Activated CD4-positive, alpha-beta T cell treated with anti-CD3 and anti-CD28 coated beads, Interleukin-2, amount 50 U/mL, for 24 hours (primary cell): ENCODE results near the gene SORCS3.

ENCODE experiments used
- DNase-seq, 2 donors: peaks; one replicate each; pipeline ENCODE4 v3.0.0-alpha.2; 2020; ENCODE audit warnings: low read depth in 1 of 2, low spot score in 1 of 2

The SORCS3 gene

GRCh38 chr10:105161149-105161548, 520.1 kb downstream of the SORCS3 start:
- no peak for DNase-seq

- no peak for DNase-seq
Observed at GRCh38 chr10:105161767-105162166, 520.7 kb downstream of the SORCS3 start.

- no peak for DNase-seq
Observed at GRCh38 chr10:105170521-105170920, 529.4 kb downstream of the SORCS3 start.

GRCh38 chr10:105171945-105172344, 530.9 kb downstream of the SORCS3 start:
- DNase-seq: no peak

- DNase-seq: no peak
Observed at GRCh38 chr10:105181626-105182025, 540.5 kb downstream of the SORCS3 start.

- no peak for DNase-seq
Observed at GRCh38 chr10:105183536-105183935, 542.4 kb downstream of the SORCS3 start.

- DNase-seq: no peak
Observed at GRCh38 chr10:105185161-105185560, 544.1 kb downstream of the SORCS3 start.

- no peak for DNase-seq
Observed at GRCh38 chr10:105187243-105187642, 546.2 kb downstream of the SORCS3 start.

GRCh38 chr10:105188737-105189462, 547.8 kb downstream of the SORCS3 start:
- no peak for DNase-seq

- no peak for DNase-seq
Observed at GRCh38 chr10:105189463-105189800, 548.3 kb downstream of the SORCS3 start.

GRCh38 chr10:105192146-105192545, 551.1 kb downstream of the SORCS3 start:
- no peak for DNase-seq

GRCh38 chr10:105192861-105193260, 551.8 kb downstream of the SORCS3 start:
- DNase-seq: no peak

- DNase-seq: no peak
Observed at GRCh38 chr10:105195831-105196230, 554.7 kb downstream of the SORCS3 start.

GRCh38 chr10:105197598-105198364, 556.7 kb downstream of the SORCS3 start:
- no peak for DNase-seq

GRCh38 chr10:105206616-105207015, 565.5 kb downstream of the SORCS3 start:
- DNase-seq: no peak

GRCh38 chr10:105207476-105207995, 566.4 kb downstream of the SORCS3 start:
- no peak for DNase-seq

GRCh38 chr10:105210546-105210945, 569.5 kb downstream of the SORCS3 start:
- DNase-seq: no peak

GRCh38 chr10:105237685-105238084, 596.6 kb downstream of the SORCS3 start:
- no peak for DNase-seq

GRCh38 chr10:105239311-105240219, 598.5 kb downstream of the SORCS3 start:
- DNase-seq: no peak

GRCh38 chr10:105241254-105241653, 600.2 kb downstream of the SORCS3 start:
- no peak for DNase-seq

GRCh38 chr10:105243381-105243780, 602.3 kb downstream of the SORCS3 start:
- DNase-seq: no peak
